GM21367 (cell line): ENCODE results near the gene NKX1-1.
"Not testable (repeated sequence)": the region's sequence is repeated elsewhere in the genome, so short reads cannot be mapped to it uniquely, and the experiment has no call there.

ENCODE experiments used
- ATAC-seq: cut with Tn5 transposase; IDR thresholded peaks from one replicate; pipeline ENCODE4 v1.9.1; 2021; ENCODE audit not compliant: unreplicated experiment

Gene NKX1-1

DNA sequence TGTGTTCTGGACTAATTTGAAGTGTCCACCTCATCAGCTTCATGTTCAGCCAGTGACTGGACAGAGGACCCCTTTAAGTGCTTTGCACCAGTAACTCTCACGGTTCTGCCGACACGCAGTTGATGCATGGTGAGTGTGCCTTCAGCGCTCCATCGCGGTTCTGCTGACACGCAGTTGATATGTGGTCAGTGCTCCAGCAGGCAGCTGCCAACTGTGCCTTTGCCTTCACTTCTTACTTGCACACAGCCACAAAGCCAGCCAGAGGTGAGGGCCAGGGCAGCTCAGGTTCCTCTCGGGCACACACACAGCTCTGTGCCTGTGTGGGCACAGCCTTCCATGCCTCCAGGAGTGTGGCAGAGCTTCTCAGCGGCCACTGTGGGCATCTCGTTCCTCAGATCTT, 12.4 kb downstream of the NKX1-1 start:
- ATAC-seq = no peak

DNA sequence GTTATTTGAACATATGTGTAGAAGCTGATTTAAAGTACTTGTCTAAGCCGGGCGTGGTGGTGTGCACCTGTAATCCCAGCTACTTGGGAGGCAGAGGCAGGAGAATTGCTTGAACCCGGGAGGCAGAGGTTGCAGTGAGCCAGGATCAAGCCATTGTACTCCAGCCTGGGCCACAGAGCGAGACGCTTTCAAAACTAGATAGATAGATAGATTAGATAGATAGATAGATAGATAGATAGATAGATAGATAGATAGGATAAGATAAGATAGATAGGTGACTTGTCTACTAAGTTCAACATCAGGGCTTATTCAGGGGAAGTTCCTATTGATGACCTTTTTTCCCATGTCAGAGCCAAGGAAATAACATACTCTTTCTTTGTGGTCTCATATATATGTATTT, 12.9 kb downstream of the NKX1-1 start:
- ATAC-seq = not testable (repeated sequence)

DNA sequence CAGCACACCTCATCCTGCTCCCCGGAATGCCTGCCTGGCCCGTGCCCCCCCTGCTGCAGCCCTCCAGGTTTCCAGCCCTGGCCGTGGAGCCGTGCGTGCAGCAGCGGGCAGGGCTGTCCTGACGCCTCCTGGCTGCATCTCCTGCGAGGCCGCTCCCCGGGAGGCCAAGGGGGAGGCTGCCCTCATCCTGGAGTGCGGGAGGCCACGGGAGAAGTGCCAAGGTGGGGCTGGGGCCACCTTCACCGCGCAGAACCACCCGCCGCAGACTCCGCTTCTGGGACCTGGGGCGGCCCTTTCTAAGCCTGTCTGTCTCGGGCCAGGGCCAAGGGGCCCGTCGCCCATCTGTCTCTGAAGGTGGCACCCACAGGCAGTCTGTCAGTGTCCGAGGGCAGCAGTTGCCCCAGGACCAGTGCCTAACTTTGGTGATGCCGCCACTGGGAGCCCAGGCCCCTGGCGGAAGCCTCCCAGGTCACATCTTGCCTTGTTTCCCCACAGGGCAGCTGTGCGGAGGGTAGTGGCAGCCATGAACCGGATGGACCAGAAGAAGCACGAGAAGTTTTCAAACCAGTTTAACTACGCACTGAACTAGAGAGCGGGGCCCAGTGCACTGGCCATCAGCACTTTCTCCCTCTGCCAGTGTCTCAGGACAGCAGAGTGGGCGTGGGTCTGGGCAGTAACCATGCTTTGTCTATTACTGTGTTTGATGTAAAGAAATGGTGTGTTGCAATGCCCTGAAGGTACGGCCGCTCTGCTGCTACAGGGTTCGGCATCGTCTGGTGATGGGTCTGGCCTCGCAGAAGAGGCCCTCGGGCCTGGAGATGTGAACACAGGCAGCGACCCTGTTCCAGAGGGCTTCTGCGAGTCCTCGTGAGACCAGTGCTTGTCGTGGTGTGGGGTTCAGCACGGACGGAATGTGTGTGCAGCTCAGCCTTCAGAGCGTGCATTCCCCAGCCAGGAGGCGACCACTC, 20.6 kb downstream of the NKX1-1 start:
- no peak for ATAC-seq

DNA sequence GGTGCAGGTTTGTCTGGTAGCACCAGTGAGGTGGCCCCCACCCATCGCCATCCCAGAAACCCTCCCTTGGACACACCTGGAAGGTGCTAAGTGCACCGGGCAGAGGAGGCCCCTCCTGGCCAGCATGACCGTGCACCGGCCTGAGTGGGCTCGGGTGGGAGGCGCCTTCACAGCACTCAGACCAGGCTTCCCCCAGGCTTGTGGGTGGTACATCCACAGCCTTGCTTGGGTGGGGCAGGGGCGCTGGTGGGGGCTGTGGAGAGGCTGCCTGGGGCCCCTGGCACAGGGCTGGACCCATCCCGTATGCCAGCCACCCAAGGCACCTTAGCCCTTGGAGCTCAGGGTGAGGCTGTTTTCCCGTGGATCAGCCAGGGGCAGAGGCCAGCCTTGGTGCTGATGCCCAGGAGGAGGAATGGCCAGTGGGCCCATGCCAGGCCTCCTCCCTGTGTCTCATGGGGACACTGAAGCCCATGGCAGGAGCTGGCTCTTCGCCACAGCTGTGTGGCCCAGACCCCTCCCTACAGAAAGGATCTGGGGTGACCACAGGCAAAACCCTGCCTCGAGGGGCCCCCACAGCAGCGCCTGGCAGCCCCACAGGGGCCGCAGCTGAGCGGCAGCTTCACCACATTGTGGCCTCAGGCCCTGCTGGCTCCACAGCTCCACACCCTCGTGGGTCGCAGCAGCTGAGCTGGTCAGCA, 21.4 kb downstream of the NKX1-1 start:
- ATAC-seq = no peak

DNA sequence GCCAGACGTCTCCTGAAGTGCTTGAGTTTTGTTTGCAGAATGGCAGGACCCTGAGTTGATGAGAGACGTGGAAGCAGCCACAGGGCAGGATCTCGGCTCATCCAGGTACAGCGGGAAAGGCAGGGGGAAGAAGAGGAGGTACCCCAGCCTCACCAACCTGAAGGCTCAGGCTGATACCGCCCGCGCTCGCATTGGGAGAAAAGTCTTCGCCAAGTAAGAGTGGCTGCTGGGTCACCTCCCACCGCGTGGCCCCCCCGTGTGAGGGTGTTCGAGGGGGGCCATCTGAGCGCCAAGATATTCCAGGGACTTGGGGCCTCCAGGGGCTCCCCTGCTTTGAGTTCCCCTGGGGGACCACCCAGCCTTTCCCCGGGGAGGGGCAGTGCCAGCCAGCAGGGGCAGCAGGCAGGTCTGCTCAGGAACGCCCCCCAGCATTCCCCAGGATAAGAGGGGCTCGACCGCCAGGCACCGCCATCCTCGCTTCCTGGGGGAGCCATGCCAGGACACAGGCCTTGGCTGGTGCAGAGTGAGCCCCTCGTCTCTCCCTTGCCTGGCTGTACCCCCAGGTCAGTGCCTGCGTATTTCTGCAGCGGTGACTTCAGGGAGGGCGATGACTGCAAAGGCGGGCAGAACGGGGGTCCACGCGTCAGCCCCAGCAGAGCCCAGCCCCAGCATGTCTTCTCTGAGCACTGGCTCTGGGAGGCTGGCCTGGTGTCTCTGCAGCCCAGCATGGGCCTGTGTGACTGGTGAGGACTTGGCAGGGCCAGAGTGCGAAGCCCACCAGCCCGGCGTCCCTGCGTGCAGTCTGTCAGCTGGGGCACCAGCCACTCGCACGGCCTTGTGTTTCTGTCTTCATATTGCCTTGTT, 22.3 kb downstream of the NKX1-1 start:
- no peak for ATAC-seq

DNA sequence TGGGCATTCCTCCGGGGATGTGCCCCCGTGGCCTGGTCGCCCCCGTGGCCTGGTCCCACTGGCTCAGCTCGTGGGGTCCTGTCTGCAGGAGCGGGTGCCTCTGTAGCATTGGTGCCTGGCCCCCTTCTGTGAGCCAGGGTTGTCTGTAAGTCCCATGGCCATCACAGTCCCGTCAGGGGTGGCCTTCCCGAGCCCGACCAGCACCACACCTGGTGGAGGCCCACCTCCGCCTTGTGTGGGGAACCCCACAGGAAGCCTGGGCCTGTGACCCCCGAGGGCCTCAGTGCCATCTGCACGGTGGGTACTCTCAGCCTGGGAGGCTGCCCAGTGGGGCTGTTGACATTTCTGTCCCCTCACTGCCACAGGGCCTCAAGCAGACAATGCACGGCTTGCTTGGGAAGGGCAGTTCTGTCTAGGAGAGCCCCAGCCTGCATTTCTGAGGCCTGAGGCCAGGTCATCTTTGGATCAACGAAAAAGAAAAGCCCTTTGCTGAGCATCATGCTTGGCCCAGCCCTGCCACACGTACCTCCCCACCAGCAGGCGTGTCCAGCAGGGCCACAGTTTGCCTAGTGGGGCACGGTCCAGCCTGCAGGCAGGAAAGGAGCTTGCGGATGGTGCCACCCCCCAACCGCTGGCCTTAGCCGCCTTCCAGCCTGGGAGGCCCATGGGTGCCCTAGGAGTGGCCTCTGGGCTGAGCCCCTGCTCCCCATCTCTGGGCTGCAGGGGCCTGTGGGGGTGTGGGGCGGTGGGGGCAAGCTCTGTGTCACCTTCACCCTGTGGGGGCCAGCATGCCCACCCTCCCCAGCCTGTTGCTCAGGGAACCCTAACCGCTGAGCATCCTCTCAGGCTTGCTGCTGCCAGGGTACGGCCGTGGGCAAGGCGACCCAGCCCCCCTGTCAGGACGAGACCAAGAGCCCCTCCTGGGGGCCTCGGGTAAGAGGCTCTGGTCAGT, 23.2 kb downstream of the NKX1-1 start:
- ATAC-seq = no peak

DNA sequence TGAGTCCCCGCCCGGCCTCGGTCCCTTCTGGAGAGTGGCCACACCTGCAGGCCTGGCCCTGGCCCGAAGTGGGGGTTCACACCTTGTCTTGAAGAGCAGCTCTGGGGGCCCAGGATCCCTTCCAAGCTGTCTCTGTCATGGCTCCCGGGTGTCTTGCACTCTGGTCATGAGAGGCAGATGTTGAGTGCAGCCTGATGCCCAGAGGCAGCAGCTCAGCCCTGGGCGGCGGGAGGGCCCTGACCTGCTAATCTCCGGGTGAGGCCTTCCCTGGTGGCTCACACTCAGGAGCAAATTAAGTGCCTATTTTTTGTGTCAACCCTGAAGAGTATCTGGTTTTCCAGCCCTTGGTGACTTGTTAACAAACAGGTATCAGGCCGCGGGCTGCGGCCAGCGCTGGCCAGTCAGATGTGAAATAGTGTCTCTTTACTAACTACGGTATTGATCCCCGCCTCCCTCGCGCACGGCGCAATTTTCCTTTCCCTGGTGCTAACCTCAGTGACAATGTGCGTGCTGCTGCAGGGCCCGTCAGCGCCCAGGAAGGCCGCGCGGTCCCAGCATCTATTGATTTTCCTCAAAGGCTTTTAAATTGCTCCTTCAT, 24.2 kb downstream of the NKX1-1 start:
- ATAC-seq = no peak

DNA sequence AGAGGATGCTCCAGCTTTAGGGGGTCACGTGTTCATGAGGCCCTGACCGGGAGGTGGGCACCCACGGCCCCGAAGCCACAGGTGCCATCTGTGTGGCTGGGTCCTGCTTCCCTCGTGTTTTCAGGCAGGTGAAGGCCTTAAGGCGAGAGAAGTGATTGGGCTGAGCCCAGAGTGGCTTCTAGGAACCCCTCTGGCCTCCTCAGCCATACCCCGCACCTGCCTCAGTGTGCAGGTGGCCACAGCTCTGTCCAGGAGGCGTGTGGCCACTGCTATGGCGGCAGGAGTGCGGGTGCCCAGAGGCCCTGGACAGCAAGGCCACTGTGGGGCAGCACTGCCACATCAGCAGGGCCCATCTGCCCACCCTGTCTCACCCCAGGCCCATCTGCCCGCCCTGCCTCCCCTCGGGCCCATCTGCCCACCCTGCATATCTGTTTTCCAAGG, 25.0 kb downstream of the NKX1-1 start:
- ATAC-seq = no peak

DNA sequence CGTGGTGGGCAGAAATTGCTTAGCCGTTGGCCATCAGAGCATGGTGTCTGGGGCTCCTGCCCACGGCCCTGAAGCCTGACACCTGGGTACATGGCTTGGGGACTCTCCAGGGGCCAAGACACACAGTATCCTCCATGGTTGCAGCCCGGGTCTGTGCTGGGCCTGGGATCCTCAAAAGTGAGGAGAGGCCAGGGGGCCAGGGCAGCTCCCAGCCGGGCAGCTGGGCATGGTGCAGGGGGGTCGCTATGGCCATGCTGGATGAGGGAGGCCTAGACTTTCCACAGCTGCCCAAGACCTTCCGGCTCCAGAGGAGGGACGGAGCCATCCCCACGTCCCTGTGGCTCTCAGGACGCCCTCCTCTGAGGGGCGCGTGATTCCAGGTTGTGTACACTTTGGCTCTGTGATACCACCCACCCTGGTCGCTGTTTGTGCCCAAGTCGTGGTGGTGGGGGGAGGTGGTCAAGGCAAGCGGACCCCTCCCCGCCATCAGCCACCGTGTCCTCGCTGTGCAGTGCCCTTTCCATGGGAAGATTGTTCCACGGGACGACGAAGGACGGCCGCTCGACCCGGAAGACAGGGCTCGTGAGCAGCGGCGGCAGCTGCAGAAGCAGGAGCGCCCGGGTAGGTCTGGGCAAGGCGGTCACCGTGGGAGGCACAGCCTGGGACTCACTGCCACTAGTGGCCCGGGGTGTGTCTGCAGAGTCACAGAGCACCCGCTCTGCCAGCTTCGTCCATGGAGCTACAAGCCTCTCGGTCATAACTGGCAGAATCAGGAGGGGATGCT, 25.7 kb downstream of the NKX1-1 start:
- ATAC-seq = no peak

DNA sequence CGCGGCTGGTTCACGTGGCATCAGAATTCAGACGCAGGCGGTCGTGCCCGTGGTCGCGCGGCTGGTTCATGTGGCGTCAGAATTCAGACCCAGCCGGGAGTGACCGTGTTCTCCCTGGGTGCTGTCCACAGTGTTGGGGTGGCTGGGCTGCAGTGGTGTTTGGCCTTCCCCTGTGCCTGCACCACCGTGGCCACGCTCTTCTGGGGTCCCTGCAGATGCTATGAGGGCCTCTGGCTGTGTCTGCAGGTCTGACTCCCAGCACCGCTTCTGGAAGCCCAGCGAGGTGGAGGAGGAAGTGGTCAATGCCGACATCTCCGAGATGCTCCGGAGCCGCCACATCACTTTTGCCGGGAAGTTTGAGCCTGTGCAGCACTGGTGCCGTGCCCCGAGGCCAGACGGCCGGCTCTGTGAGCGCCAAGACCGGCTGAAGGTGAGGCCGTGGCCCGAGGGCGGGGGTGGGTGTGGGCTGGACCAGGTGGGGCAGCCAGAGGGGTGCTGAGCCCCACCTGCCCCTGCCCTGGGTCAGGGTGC, 26.4 kb downstream of the NKX1-1 start:
- ATAC-seq = no peak

DNA sequence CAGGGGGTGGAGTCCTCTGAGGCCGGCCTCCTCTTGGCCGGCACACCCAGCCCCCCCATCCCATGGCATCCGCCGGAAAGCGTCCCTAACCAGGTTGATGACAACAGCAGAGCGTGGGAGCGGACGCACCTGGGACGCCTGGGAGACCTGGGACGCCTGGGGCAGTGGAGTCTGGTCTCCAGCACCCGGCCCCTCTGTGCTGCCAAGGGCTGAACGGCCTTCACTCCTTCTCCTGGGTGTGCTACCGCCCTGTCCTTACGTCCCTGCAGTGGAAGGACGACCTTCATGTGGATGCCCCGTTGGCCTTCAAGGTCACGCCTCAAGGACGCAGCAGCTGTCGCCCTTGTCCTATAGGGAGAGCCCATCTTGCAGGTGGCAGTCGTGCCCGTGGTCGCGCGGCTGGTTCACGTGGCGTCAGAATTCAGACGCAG, 26.9 kb downstream of the NKX1-1 start:
- no peak for ATAC-seq

DNA sequence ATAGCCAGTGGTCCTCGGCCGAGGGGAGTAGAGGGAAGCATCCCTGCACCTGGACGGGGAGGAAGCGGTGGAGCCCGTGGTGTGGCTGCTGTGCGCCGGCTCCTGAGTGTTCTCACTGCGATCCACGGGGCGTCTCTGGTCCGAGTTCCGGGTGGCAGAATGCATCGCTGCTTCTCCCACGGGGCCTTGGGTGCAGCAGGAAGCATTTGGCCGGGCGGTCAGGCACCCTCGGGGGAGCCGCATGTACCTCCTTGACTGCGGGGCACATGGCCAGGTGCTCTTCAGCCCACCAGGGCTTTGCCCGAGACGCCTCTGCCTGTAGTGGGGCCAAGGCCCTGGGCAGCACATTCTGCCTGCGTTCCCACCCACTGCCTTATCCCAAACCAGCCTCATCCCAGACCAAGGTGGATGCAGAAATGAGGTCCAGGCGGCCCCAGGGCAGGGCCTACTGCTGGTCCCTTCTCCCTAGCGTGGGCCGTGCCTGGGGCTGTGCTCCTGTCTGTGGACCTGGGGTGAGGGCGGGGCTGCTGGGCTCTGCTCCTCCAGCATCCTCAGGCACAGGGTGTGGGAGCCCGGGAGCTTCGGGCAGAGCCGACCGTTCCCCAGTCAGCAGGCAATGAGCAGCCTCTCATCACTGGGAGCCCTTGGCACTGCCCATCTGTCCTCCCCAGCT, 27.5 kb downstream of the NKX1-1 start:
- no peak for ATAC-seq

DNA sequence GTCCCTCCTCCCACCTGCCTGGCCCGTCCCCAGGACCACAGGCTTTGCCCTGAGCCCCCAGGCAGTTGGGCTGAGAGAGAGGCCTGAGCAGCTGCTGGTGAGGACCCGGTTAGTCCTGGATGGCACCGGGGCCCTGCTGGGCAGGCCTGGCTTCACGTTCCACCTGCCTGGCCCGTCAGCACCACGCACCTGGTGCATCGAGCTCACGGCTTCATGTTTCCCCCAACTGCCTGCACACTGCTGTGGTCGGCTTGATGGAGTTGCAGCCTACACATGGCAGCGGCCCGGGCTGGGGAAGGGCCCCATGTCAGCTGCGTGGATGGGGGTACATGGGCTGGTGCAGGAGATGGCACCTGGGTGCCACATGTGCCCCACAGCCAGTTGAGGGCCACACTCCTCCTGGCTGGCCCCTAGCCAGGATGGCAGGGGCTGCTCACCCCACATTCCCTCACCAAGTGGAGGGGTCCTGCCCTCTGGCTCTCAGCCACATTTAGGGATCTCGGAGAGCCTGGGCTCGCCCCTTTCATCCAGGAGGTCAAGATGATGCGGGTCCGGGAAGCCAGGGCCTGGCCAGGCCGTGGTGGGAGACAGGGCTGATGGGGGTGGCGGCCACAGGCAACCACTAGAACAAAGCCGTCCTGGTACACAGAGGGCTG, 28.5 kb downstream of the NKX1-1 start:
- no peak for ATAC-seq

DNA sequence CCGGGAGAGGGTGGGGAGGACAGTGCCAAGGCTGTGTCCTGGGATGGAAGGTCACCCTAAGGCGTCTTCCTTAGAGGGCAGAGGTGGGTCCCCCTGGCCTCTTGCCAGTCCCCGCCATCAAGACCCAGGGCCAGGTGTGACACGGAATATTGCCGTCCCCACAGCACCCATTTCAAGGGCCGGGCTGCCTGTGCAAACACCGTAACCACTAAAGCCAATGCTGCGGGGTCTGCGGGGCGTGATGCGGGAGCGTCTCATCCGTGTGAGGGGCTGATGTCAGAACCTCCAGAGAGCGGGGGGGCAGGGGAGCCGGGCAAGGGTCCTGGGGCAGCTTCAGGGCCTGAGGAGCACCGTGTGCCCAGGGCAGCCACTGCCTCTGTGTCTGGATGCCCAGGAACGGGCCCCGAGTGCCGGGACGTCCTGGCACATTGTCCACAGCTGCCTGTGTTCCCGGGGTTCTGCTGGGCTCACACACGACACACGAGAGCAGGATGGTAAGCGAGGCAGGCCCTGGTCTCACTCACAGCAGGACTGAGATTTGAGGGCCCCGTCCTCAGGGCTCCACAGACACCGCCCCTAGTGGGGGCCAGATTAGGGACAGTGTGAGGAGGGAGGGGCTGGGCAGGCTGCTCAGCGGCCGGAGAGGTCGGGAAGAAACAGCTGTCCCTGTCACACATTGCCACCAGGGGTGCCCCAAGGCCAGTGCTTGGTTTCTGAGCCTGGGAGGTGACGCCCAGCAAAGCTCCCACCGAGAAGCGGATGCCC, 29.2 kb downstream of the NKX1-1 start:
- ATAC-seq = no peak

DNA sequence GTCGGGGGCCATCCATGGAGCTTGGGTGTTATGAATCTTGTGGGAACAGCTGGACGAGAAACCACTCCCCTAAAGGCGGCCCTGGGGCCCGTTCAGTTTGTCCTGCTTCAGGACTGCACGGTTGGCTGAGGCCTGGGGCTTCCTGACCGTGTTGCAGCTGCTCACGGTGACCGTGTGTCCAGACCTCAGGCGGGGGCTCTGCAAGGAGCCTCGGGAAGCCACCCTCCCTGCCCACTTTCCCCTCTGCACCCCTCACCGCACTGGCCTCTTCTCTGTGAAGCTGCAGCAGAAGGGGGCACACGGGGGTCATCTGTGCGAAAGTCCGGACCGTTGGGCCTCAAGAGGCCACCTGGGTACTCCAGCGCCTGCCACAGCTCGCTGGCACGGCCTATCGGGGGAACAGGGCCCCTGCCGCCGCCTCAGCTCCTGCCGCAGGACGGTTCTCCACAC, 29.8 kb downstream of the NKX1-1 start:
- no peak for ATAC-seq

DNA sequence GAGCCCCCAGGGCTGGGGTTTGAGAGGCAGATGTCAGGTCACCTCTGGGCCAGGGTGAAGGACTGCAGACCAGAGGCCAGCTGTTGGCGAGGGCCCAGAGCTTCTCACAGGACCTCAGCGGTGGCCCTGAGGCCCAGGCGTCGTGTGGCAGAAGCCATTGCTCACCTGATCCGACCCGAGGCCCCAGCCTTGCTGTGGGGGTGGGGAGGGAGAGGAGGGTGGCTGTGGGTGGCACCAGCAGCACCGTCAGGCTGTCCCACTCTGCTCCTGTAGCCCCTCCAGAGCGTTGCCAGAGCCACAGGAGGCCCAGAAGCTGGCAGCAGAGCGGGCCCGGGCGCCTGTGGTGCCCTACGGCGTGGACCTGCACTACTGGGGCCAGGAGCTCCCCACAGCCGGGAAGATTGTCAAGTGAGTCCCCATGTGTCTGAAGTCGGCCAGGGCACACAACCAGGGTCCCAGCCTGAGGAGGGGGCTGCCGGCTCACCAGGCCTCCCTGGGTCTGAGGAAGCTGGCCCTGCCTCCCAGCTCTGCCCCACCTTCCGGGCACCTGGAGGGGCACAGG, 30.4 kb downstream of the NKX1-1 start:
- no peak for ATAC-seq
